GM11168 (cell line): Measurements from ENCODE around the gene EVA1A.
"Not testable (repeated sequence)": the region's sequence is repeated elsewhere in the genome, so short reads cannot be mapped to it uniquely, and the experiment has no call there.

Experiments
- in situ Hi-C: fragments of 300-500 bp; cut with MboI; formaldehyde crosslinking; loops from one replicate; pipeline ENCODE4 v1.12.0; 2022; ENCODE audit warnings: low sequenced_read_pairs; ENCODE audit not compliant: unreplicated experiment

Gene EVA1A

DNA sequence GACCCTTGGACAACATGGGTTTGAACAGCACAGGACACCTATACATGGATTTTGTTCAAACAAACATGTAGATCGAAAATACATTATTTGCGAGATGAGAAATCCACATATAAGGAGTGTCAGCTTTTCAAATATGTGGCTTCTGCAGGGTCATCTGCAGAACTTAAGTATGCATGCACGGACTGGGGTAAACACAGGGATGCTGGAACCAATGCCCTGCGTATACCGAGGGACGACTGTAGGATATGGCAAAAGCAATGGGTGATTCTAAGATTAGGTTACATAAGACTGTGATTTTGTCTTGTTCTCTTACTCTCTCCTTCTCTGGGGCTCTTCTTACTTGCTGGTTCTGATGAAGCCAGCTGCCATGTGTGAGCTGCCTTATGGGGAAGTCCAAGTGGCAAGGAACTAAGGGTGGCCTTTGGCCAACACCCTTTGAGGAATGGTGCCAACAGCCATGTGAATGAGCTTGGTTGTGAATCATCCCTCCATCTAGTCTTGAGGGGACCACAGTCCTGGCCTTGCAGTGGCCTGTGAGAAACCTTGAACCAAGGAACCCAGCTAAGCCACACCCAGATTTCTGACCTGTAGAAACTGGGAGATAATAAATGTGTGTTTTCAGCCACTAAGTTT, 66.5 kb downstream of the EVA1A start:
- in situ Hi-C loops: no loop called here

DNA sequence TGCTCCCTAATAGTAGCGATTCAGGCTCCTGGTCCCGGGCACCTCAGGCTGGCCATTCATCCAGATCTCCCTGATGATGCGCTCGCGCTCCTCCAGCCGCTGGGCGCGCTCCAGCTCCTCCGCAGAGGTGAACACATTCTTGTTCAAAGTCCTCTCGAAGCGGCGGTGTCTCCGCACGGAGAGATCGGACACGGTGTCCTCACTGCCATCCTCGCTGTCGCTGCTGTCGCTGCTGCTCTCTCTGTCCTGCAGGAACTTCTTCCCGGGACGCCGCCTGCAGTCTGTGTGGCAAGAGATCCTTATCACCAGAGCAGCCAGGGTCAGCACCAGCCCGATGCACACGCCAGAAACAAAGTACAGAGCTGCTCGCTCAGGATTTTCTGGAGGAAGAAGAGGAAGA, 67.5 kb downstream of the EVA1A start:
- in situ Hi-C loops: no loop called here

DNA sequence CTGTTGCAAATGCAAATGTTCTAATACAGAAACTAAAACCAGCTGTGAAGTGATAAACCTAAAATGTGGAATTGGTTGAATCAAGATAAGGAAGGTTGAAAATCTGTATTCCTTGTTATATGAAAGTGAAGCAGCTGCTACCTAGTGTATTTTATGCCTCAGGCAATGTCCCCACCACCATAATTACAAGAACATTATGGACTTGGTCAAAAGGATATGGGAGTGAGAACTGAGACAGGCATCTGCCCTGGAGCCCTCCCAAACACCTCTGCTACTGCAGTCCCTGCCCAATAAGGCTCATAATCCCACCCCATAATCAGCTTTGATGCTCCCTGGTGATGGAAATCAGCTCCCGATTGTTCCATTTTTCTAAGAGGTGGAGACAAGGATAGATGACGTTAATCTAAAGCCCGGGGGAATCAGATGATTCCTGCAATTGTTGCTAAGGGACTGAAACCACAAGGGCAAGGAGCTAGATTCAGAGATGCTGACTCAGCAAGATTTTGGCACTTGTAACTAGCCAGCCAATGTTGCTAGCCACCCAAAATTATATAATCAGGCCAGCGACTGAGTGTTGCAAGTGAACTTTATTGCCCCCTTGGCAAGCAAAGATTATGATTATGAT, 69.5 kb downstream of the EVA1A start:
- in situ Hi-C loops: no loop called here

DNA sequence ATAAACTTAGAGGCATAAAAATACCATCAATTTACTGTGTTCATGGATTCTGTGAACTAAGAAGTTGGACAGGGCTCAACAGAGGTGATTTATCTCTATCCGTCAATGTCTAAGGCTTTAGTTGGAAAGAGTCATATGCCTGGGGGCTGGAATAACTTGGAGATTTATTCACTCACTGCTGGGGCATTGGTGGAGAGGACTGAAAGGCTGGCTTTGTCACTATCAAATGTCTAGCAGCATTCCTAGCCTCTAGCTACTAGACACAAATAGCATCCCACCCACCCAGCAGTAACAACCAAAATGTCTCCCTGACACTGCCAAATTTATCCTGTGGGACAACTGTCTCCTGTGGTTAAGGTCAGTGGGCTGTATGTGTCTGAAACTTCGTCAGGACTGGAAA, 71.0 kb downstream of the EVA1A start:
- in situ Hi-C loops: no loop called here

DNA sequence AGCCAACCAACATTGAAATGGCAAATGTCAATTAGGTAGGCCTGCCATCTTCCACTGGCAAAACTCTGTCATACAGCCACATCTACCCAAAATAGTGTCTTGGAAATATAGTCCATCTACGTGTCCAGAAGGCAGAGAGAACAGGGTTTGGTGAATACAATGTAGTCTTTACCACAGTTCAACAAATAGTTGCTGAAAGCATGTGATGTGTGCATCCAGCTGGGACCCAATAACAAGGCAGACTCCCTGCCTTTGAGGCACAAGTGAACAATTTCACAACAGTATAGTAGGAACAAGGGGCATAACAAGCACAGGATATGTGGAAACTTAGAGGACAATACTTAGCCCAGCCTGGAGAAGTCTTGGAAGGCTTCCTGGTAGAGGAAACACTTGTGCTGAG, 72.6 kb downstream of the EVA1A start:
- in situ Hi-C loops: no loop called here

DNA sequence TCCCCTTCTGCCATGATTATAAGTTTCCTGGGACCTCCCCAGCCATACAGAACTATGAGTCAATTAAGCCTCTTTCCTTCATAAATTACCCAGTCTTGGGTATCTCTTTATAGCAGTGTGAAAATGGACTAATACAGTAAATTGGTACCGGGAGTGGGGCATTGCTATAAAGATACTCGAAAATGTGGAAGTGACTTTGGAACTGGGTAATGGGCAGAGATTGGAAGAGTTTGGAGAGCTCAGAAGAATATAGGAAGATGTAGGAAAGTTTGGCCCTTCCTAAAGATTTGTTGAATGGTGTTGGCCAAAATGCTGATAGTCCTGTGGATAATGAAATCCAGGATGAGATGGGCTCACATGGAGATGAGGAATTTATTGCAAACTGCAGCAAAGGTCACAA, 74.0 kb downstream of the EVA1A start:
- in situ Hi-C loops: not testable (repeated sequence)

DNA sequence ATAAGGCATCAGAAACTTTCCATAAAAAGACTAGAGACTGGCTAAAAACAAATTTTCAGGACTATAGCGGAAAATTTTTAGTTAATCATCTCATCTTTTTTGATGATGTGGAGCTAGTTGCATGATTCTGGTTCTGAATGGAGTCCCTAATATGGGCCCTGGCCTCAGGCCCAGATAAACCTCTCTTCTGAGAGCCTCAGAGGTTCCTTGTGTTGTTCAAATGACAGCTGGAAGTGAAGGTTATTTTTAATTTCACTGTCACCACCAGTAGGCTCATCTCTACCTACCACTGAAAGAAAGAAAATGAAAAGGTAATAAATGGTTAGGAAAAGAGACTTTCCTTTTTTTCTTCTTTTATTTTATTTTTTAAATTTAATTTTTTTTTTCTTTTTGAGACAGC, 75.9 kb downstream of the EVA1A start:
- in situ Hi-C loops: no loop called here

DNA sequence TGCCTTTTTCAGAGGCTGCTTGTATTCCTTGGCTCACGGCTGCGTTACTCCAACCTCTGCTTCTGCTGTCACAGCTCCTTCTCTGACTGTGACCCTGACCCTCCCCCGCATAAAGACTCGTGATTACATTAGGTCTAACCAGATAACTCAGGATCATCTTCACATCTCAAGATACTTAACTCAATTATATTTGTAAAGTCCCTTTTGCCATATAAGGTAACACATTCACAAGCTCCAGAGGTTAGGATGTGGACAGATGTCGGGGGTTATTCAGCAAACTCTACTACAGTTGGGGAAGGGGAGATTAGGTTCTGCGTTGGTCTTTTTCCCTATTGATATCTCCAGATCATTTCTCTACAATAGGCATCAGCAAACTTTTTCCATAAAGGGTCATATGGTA, 76.9 kb downstream of the EVA1A start:
- in situ Hi-C loops: no loop called here

DNA sequence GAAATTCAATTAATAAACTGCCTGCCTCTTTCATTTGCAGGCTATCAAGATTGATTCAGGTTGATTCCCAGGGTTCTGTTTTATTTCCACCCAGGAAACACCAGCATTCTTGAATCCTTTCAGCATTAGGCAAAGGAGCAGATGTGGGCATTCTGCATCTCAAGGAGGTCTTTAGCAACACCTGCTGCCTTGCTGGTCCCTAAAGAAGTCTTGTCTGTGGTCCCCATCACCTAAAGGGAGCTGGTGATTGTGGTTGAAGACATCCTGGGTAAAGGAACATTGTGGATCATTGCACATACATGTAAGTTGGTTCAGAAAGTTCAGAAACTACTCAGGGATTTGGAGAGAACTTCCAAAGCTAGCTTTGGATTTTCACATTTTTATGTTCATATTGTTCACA, 78.3 kb downstream of the EVA1A start:
- in situ Hi-C loops: no loop called here

DNA sequence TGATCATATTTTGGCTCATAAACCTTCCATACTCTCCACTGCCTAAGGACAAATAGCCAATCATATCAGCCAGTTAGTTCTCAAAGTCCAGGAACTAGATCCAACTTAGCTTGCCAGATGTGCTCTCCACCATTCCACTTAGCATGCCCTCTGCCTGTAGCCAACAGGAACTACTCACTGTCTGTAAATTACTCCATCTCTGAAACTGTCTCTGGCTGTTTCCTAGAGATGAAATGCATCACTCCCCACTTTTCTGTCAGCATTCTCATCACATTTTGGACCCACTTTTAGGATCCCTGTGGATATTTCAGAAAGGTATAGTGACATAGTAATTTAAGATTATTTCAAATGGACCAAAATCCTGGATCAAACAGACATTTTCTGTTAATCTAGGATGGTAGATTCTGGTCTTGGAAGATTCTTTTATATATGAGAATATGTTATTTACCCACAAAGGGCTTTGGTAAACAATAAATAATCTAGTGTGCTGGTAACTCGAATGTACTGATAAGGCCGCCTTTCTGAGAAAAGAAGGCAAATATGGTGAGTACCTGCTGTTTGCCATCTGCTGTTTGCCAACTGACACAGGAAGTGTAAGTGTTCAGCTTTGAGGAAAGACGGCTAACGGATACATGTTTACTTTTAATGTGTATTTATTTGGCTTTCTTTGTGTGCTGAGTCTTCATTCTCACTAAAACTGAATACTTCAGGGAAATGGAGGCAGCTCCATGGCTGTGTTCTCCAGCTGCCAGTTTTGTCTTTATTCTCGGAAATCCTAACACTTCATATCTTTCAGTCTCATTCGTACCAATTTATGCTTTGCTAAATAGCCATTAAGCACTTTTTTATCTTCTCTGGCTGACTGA, 79.5 kb downstream of the EVA1A start:
- in situ Hi-C loops: no loop called here

DNA sequence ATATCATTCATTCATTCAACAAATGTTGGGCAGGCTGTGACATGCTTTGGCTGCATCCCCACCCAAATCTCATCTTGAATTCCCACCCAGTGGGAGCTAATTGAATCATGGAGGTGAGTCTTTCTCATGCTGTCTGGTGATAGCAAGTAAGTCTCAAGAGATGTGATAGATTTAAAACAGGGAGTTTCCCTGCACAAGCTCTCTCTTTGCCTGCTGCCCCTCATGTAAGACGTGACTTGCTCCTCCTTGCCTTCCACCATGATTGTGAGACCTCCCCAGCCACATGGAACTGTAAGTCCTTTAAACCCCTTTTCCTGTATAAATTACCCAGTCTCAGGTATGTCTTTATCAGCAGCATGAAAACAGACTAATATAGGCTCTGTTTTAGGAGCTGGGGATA, 83.0 kb downstream of the EVA1A start:
- in situ Hi-C loops: not testable (repeated sequence)

DNA sequence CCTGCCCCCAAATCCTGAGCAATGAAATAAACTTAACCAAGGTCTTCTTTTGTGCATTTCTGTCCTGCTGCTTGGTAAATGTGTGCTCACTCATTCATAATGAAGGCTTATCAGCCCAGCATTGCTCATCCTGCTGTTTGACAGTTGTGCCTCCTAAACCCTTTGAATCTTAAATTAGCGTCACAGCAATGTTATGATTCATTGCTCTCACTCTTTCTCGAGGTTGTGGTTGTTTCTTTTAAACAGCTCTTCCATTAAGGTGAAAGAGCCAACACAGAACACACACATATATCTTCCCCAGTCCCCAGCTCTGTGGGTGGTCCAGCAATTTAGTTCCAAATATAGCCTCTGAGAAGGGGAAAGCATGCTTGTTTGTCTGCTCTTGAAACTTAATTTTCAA, 84.0 kb downstream of the EVA1A start:
- in situ Hi-C loops: no loop called here

DNA sequence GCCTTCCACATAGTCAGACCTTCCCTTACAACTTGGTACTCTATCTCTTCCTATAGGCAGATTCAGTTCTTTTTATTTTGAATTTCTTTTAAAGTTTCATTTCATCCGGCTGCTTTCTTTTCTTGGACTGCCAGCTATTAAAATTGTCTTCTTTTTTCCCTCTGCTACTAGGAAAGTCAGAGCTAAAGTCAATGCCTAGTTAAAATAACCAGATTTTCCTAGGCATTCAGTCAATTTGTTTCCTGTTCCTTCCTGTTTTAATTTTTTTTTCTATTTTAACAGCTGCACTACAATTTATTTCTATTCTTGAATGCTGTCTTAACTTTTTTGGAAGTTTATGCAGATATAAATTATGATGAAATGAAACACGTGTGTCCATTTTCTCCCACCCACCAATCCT, 84.8 kb downstream of the EVA1A start:
- in situ Hi-C loops: no loop called here

DNA sequence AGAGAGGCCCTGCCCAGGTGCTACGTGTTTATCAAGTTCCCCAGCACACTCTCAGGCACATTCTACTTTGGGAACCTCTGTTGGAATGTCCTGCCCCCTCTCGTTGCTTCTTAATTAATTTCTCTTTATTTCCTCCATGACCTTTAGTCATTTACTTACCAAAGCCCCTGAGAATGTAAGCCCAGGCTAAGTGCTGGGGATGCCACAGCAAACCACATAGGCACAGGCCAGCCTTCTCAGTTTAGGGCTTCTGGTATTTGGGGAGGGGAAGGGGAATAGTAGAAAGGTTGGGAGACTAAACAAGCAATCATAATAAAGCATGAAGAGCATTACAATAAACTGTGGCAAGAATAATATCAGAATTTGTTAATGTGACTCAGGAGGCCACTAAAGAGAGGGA, 85.7 kb downstream of the EVA1A start:
- in situ Hi-C loops: no loop called here

DNA sequence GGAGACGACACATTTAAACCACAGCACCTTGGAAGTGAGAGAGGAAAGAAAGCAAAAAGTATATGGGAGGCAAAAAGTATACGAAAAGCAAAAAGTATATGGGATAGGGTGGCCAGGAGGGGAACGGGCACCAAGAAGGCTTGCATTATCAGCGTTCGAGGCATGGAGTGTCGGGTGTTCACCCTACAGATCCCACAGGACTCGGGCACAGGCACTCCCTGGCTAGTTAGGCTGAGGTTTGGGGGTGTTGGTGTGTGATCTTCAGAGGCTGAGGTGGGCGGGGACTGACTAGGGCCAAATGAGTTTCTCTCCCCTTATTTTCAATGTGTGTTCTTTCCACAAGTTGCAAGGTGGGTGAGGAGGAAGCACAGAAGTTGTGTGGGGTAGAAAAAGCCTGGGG, 86.6 kb downstream of the EVA1A start:
- in situ Hi-C loops: loop anchor here (25.0 kb wide), 1 partner anchor 138 kb away; no protein-coding TSS in a partner anchor

DNA sequence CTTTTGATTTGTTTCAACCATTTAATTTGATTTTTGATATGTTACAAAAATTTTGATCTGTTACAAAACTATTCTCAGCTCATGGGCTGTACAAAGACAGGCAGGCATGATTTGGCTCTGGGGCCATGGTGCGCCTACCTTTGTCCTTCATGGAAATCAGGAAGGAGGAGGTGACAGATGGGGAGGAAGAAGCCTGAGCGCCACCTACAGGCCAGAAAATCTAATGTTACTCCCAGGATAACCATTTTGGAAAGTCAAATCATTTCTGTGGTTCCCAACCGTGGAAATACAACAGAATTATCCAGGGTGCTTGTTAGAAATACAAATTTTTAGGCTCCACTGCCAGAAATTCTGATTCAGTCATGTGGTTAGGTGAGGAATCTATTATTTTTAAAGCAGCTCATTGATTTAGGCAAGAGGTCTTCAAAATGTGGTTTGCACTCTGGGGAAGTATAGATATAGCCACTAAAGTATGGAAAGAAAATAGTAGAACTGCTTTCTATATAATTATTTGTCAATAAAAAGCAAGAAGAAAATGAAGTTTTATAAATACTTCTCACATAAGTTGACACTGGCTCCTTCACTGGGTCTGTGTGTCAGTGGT, 93.9 kb downstream of the EVA1A start:
- in situ Hi-C loops: loop anchor here (25.0 kb wide), 1 partner anchor 145 kb away; no protein-coding TSS in a partner anchor

DNA sequence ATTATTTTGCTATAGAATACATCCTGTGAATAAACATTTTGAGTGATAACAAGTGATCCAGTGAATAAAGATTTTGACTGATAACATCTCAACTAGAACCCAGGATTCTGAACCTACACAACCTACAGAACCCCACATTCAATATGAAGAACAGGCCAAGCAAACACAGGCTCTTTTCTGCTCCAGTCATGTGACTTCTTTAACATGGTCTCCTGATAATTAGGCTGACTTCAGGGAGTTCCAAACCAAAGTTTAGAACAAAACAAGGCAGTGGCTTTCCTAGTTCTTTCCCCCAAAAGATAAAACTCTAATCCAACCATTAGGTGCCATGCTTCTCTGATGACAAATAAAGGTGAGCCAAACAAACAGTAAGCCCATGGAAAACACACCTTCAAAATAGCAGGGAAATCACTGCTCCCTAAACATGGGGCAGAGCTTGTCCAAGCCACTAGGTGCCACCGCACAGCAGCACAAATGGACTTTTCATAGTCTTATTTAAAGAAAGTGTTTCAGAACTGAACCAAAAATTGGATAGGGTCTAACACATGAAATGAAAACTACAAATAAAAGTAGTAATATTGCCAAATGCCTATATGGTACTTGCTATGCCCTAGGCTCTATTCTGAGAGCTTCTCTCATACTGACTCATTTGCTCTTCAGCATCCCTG, 95.3 kb downstream of the EVA1A start:
- in situ Hi-C loops: loop anchor here (25.0 kb wide), 1 partner anchor 147 kb away; no protein-coding TSS in a partner anchor

DNA sequence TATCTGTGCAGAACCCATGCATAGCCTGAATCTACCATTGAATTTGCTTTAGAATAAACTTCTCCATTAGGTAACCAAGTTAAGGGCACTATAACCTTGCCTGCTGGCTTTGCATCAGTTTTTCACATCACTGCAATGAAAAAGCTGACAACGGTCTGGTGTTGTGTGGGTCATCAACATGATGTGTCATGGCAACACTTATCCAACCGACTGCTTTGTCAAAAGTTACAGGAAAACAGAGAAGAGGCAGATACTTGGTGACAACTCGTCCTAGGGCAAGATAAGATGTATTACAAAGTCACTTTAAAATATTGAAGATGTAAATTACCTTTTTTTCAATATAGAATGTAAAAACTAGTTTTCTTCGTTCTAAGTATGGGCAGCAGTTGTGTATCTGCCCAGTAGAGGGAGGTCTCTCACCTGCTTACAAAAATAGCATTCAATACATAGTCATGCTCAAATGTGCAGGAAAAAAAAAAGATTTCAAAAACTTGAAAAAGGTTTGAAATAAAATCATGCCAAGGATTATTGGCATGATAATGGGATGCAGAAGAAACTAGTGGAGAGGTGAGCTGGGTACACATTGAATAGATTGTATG, 96.3 kb downstream of the EVA1A start:
- in situ Hi-C loops: loop anchor here (25.0 kb wide), 1 partner anchor 148 kb away; no protein-coding TSS in a partner anchor

DNA sequence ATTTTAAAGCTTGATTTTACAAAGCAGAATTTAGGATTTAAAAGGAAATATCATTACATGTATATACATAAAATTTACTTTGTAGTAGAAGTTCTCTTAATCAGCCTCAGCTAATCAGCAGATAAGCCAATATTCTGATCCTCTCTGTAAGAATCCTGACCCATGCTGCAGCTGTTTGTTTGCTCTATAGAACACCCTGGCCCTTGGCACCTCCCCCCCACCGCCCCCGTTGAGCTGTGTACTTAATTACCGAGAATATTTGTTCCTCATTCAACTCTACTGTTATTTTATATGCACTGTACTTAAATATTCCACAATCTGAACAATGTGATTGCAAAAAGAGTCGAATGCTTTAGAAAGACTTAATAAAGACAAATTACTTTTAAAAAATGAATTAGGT, 98.0 kb downstream of the EVA1A start:
- in situ Hi-C loops: loop anchor here (25.0 kb wide), 1 partner anchor 150 kb away; no protein-coding TSS in a partner anchor

DNA sequence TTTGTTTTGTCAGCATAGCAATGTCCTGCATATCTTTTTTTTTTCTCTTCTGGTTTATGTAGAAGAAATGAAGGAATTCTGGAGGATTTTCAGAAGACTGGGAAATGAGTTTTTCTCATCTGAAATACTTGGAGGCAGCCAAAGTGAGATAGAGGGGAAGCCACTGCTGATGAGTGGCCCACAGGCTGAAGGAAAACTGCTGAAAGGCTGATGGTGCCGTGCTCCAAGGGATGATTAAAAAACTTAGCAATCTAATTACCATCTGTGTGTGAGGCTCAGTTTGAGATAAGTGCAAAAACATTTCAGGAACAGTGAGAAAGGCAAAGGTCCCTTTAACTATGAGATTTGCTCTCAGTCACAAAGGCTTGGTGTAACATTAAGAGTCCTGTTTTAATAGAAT, 98.5 kb downstream of the EVA1A start:
- in situ Hi-C loops: loop anchor here (25.0 kb wide), 1 partner anchor 150 kb away; no protein-coding TSS in a partner anchor
